ENCODE data around the gene WDFY4.

GRCh38 chr10:48807791-48808470 lies 123.3 kb downstream of the WDFY4 start:
- TF ChIP-seq CTCF (IDR thresholded peaks at IDR 0.05; ENCODE audit: insufficient read depth, low read depth, low read length): no peak
- TF ChIP-seq EZH2 (IDR thresholded peaks at IDR 0.05; ENCODE audit: insufficient read depth, low read length): no peak

Measured in astrocyte (in vitro differentiated cells and primary cell).